Dendritic cell treated with granulocyte-macrophage colony-stimulating factor and Interleukin-4, amounts not matched to agents 40 ng/mL and 50 ng/mL, for 4 days (primary cell): Measurements from ENCODE around the gene LYRM1.
A peak's percentile ranks its signal among the peaks of the same experiment; 100 is the strongest.
"Not testable (repeated sequence)": the region's sequence is repeated elsewhere in the genome, so short reads cannot be mapped to it uniquely, and the experiment has no call there.

Experiments
- H3K27ac Mint-ChIP-seq: one replicate; pipeline ENCODE4 v1.8.0; 2022; ENCODE audit warnings: mild to moderate bottlenecking, mixed read lengths
- H3K27me3 Mint-ChIP-seq: one replicate; pipeline ENCODE4 v1.8.0; 2022; ENCODE audit warnings: mild to moderate bottlenecking, mixed read lengths
- H3K36me3 Mint-ChIP-seq: one replicate; pipeline ENCODE4 v1.8.0; 2022; ENCODE audit warnings: low read depth, mixed read lengths
- H3K4me1 Mint-ChIP-seq: one replicate; pipeline ENCODE4 v1.8.0; 2022; ENCODE audit warnings: low read depth, mixed read lengths
- H3K4me3 Mint-ChIP-seq: one replicate; pipeline ENCODE4 v1.8.0; 2022; ENCODE audit warnings: mild to moderate bottlenecking, moderate library complexity, mixed read lengths
- H3K9me3 Mint-ChIP-seq: one replicate; pipeline ENCODE4 v1.8.0; 2022; ENCODE audit warnings: mixed read lengths
- intact Hi-C: fragments of 100-400 bp; cut with micrococcal nuclease; formaldehyde crosslinking; loops from one replicate; pipeline ENCODE4 v1.15.0; 2022

Gene LYRM1

DNA sequence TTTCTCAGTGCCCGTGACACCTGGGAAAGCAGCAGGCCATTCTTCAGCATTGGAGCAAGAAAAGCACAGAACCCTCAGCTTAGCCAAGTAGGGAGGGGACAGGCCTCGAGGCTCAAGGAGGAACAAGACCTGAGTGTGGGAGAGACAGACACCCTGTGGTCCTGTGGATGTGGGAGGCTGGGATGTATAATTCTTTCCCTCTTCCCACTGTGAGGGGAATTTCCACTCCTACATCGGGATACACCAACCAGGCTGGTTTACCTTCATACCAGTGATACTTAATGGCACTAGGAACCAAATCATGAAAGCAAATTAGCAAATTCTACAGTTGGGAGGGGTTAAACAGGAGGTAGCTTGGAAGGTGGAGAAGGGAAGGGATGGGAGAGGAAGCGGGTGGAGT, 41.7 kb downstream of the LYRM1 start:
- H3K9me3 Mint-ChIP-seq, result no peaks in the 10 kb centered on the region
- no peak overlapping the region for H3K4me3 Mint-ChIP-seq
- intact Hi-C loops, result loop anchor here (5.0 kb wide), 1 partner anchor 40 kb away; the partner anchor contains the start of genes DCUN1D3 and LYRM1
- no peaks in the 10 kb centered on the region for H3K36me3 Mint-ChIP-seq
- no peaks in the 10 kb centered on the region for H3K27me3 Mint-ChIP-seq
- H3K4me1 Mint-ChIP-seq, result peaks cover 72% of the 10 kb centered on the region
- peak overlapping the region; percentile 61 for H3K27ac Mint-ChIP-seq

DNA sequence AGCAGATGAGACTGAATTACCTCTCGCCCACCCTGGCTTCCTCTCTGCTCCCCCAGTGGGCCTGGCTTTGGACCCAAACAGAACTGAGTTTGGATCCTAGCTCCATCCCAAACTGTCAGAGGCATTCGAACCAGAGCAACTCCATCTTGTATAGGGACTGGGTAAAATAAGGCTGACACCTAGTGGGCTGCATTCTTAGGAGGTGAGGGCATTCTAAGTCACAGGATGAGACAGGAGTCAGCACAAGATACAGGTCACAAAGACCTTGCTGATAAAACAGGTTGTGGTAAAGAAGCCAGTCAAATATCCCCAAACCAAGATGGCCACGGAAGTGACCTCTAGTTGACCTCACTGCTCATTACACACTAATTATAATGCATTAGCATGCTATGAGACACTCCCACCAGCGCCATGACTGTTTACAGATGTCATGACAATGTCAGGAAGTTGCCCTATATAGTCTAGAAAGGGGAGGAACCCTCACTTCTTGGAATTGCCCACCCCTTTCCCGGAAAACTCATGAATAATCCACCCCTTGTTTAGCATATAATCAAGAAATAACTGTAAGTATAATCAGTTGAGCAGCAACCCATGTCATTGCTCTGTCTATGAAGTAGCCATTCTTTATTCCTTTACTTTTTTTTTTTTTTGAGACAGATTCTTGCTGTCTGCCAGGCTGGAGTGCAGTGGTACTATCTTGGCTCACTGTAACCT, 44.4 kb downstream of the LYRM1 start:
- intact Hi-C loops, result loop anchor here (5.0 kb wide), 1 partner anchor 43 kb away; the partner anchor contains the start of genes DCUN1D3 and LYRM1

DNA sequence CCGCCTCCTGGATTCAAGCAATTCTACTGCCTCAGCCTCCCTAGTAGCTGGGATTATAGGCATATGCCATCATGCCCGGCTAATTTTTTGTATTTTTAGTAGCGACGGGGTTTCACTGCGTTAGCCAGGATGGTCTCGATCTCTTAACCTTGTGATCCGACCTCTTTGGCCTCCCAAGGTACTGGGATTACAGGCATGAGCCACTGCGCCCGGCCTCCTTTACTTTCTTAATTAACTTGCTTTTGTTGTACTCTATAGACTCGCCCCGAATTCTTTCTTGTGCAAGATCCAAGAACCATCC, 45.0 kb downstream of the LYRM1 start:
- H3K27ac Mint-ChIP-seq, H3K9me3 Mint-ChIP-seq, intact Hi-C loops, H3K4me3 Mint-ChIP-seq, H3K36me3 Mint-ChIP-seq, H3K27me3 Mint-ChIP-seq: not testable (repeated sequence)
- H3K4me1 Mint-ChIP-seq, result peaks cover 43% of the 10 kb centered on the region

More for the DNA sequence above, 44.4 kb downstream of the LYRM1 start:
- peaks cover 48% of the 10 kb centered on the region for H3K4me1 Mint-ChIP-seq
- H3K4me3 Mint-ChIP-seq, result no peak overlapping the region
- H3K9me3 Mint-ChIP-seq, result no peaks in the 10 kb centered on the region
- H3K36me3 Mint-ChIP-seq, result no peaks in the 10 kb centered on the region
- H3K27me3 Mint-ChIP-seq, result peaks cover 2% of the 10 kb centered on the region
- peak overlapping the region; percentile 52 for H3K27ac Mint-ChIP-seq

DNA sequence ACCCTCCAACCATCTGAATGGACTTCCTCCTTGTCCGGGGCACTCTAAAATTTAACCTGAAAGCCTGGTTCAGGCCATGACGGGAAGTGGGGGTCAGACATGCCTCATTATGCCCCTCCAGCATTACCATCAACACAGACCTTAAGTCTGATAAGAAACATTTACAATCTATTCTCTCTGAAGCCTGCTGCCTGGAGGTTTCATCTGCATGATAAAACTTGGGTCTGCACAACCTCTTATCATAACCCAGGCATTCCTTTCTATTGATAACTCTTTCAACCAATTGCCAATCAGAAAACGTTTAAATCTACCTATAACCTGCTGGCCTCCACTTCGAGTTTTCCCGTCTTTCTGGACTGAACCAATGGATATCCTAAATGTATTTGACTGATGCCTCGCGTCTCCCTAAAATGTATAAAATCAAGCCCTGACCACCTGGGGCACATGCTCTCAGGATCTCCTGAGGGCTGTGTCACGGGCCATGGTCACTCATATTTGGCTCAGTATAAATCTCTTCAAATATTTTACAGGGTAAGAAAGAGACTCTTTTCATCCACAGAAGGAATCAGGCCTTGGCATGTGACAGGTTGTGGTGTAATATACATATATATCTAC, 45.6 kb downstream of the LYRM1 start:
- Mint-ChIP-seq H3K27ac (no peak overlapping the region), H3K27me3 (peaks cover 2% of the 10 kb centered on the region), H3K4me3 (no peak overlapping the region), H3K4me1 (peaks cover 37% of the 10 kb centered on the region), H3K9me3 (no peaks in the 10 kb centered on the region), H3K36me3 (no peaks in the 10 kb centered on the region)
- intact Hi-C loops, result no loop called here

DNA sequence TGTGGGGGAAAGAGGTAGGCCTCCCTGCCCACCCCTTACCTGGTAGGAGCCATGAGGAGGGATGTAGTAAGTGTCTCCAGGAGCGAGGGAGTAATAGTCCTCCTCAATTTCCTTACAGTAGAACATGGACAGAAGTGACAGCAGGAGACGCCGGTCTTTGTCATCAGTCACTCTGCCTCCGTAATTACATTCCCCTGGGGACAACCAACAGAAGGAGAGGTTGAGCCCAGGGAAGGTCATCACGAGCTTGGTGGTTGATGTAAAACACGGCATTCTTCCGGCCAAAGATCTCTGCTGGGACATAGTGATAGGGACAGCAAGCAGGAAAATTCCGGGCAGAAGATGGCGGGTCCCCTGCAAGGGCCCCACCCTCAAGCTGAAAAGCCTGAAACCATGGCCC, 47.9 kb downstream of the LYRM1 start:
- Mint-ChIP-seq H3K4me1 (peaks cover 14% of the 10 kb centered on the region), H3K27ac (no peak overlapping the region)
- intact Hi-C loops, result no loop called here

DNA sequence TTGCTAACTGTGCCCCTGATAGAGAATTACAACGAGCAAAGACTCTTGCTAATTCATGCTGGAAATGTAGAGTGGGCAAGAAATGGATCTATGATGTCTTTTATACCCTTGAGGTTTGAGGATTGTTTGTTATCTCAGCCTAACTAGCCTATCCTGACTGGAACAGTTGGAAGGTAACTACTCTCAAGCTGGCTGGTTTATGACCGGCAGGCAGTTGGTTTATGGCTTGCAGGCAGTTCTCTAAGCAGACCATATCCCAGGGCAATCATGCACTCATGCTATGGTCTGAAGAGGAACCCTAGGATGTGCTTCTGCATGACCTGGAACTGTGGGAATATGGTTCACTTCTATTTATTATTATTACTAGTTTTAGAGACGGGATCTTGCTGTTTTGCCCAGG, 49.1 kb downstream of the LYRM1 start:
- Mint-ChIP-seq H3K4me3 (no peak overlapping the region), H3K4me1 (peaks cover 5% of the 10 kb centered on the region), H3K27ac (no peak overlapping the region), H3K27me3 (peaks cover 2% of the 10 kb centered on the region), H3K9me3 (no peaks in the 10 kb centered on the region), H3K36me3 (no peaks in the 10 kb centered on the region)
- intact Hi-C loops, result no loop called here

More for the DNA sequence above, 47.9 kb downstream of the LYRM1 start:
- Mint-ChIP-seq H3K27me3 (peaks cover 2% of the 10 kb centered on the region), H3K36me3 (no peaks in the 10 kb centered on the region), H3K9me3 (no peaks in the 10 kb centered on the region), H3K4me3 (no peak overlapping the region)

DNA sequence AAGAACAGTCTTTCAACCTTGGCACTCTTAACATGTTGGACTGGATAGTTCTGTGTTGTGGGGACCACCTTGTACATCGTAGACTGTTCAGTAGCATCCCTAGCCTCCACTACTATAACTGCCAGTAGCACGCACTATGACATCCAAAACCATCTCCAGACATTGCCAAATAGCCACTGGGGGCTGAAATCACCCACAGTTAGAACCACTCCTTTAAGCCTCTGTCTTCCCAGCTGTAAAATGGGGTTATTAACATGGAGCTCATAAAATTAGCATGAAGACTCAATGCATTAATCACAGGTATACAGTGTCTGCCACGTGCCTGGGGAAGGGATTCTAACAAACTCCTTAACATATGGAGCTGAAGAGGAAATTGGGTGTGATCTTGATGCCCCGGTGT, 49.7 kb downstream of the LYRM1 start:
- no peak overlapping the region for H3K27ac Mint-ChIP-seq
- peaks cover 2% of the 10 kb centered on the region for H3K27me3 Mint-ChIP-seq
- no peaks in the 10 kb centered on the region for H3K9me3 Mint-ChIP-seq
- no peaks in the 10 kb centered on the region for H3K36me3 Mint-ChIP-seq
- no peak overlapping the region for H3K4me3 Mint-ChIP-seq
- no peaks in the 10 kb centered on the region for H3K4me1 Mint-ChIP-seq
- intact Hi-C loops, result no loop called here

DNA sequence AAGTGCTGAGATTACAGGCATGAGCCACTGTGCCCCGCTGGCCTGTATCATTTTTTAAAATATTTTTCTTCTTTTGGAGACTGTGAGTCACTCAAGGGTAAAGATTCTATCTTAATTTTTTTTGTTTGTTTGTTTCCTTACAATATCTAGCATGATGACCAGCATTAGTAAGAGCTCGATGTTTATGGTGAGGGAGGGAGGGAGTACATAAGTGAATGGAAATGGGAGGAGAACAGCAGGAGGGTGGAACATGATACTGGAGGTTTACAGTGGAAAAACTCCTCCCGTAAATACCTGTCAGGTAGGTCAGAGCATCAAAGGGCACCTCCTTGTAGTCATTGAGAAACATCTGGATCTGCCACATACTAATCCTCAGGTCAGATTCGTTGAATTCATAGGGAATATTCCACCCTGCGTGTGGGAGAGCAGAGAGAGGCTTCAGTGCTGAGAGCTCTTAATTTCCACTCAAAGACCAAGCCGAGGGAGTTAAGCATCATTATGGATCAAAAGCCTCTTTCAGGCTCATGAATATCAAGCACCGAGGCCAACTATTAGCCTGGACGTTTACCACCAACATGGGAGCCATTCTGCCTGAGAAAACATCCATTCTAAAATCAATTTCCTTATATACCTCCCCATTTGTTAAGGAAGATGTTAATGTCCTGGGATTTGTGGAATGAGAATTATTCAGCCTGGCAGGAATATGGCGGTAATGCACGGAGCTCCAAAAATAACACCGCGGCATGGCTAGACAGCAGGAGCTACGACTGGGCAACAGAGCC, 51.8 kb downstream of the LYRM1 start:
- no peaks in the 10 kb centered on the region for H3K9me3 Mint-ChIP-seq
- peaks cover 5% of the 10 kb centered on the region for H3K4me1 Mint-ChIP-seq
- H3K36me3 Mint-ChIP-seq, result no peaks in the 10 kb centered on the region
- no peak overlapping the region for H3K4me3 Mint-ChIP-seq
- intact Hi-C loops, result no loop called here
- peaks cover 2% of the 10 kb centered on the region for H3K27me3 Mint-ChIP-seq
- peak overlapping the region; percentile 48 for H3K27ac Mint-ChIP-seq

DNA sequence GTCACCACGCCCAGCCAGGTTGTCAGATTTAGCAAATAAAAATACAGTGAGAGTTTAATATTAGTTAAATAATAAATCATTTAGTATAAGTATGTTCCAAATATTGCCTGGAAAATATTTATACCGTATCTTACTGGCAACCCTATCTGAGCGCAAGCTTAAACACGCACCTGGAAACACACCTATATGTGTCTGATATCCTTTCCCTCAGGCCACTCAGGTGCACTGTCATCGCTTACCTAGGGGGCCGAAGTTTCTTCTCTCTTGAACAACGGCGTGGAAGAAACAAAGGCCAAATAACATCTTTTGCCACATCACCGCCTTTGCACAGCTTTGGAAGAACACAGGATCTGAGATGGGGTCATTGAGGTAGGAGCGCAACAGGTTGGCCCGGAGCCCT, 54.0 kb downstream of the LYRM1 start:
- Mint-ChIP-seq H3K27me3 (no peaks in the 10 kb centered on the region), H3K36me3 (no peaks in the 10 kb centered on the region), H3K27ac (no peak overlapping the region), H3K9me3 (no peaks in the 10 kb centered on the region), H3K4me1 (peaks cover 5% of the 10 kb centered on the region), H3K4me3 (no peak overlapping the region)
- intact Hi-C loops, result no loop called here

DNA sequence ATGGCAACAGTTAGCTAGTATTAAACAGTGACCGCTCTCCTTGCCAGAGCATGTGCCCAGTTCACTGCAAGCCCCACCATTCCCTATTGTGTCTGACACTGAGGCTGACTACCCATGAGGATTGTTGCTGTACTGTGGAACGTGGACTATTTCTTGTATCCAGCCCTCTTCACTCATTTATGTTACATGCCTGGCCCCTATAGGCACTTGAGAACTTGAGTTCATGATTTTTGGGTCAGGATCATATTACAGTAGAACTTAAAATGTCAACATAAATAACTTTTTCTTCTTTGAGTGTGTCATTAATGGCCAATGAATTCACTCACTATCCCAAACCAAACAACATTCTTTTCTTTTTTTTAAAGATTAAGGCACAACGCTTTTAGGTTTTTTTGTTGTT, 55.7 kb downstream of the LYRM1 start:
- Mint-ChIP-seq H3K4me1 (peaks cover 5% of the 10 kb centered on the region), H3K27me3 (no peaks in the 10 kb centered on the region), H3K36me3 (no peaks in the 10 kb centered on the region), H3K9me3 (no peaks in the 10 kb centered on the region), H3K4me3 (no peak overlapping the region), H3K27ac (no peak overlapping the region)
- intact Hi-C loops, result no loop called here

DNA sequence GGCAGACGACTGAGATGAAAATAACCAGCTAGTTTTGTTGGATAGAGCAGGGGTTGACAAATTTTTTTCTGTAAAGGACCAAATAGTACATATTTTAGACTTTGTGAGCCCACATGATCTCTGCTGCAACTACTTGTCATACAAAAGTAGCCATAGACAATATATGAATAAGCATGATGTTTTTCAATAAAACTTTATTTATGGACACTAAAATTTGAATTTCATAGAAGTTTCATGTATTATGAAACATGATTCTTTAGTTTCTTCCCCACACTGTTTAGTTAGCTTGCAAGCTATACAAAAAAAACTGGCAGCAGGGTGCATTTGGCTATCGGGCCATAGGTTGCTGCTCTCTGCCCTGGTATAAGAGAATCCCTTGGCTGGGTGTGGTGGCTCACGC, 56.6 kb downstream of the LYRM1 start:
- no peak overlapping the region for H3K27ac Mint-ChIP-seq
- no peaks in the 10 kb centered on the region for H3K27me3 Mint-ChIP-seq

DNA sequence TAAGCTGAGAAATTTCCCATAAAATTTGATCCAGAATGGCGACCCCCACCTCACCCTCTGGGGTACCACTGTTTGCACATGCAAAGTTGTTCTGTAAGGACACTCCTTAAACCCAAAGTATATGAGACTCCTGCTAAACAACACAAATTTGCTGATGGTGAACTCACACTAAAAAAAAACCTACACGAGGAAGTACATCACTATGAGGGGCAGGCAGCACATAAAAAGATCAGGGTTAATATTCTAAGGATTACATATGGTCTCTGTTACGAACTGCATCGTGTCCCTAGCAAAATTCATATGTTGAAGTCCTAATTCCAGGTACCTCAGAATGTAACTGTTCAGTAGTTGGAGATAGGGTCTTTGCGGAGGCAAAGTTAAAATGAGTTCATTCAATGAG, 60.3 kb downstream of the LYRM1 start:
- Mint-ChIP-seq H3K9me3 (no peaks in the 10 kb centered on the region), H3K4me3 (no peak overlapping the region), H3K27ac (no peak overlapping the region), H3K4me1 (peaks cover 5% of the 10 kb centered on the region), H3K36me3 (no peaks in the 10 kb centered on the region), H3K27me3 (peaks cover 3% of the 10 kb centered on the region)
- intact Hi-C loops, result no loop called here

More for the DNA sequence above, 56.6 kb downstream of the LYRM1 start:
- intact Hi-C loops, result no loop called here
- Mint-ChIP-seq H3K9me3 (no peaks in the 10 kb centered on the region), H3K4me3 (no peak overlapping the region), H3K36me3 (no peaks in the 10 kb centered on the region), H3K4me1 (peaks cover 5% of the 10 kb centered on the region)

DNA sequence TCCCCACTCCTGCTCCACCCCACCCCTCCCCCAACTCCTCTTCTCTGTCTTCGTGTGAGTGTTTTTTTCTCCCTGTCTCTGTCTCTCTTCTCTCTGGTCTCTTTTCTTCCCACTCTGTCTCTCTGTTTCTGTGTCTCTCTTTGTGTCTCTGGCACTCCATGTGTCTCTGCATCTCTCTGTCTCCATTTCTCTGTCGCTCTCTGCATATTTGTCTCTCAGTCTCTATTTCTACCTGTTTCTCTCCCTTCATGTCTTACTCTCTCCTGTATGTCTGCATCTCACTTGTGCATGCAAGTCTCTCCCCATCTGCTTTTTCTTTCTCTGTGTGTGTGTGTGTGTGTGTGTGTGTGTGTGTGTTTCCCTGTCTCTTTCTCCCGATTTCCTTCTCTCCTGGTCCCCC, 68.2 kb downstream of the LYRM1 start:
- Mint-ChIP-seq H3K27ac (no peak overlapping the region), H3K4me3 (no peak overlapping the region), H3K4me1 (peaks cover 15% of the 10 kb centered on the region), H3K9me3 (no peaks in the 10 kb centered on the region), H3K27me3 (peaks cover 16% of the 10 kb centered on the region), H3K36me3 (no peaks in the 10 kb centered on the region)
- intact Hi-C loops, result no loop called here

DNA sequence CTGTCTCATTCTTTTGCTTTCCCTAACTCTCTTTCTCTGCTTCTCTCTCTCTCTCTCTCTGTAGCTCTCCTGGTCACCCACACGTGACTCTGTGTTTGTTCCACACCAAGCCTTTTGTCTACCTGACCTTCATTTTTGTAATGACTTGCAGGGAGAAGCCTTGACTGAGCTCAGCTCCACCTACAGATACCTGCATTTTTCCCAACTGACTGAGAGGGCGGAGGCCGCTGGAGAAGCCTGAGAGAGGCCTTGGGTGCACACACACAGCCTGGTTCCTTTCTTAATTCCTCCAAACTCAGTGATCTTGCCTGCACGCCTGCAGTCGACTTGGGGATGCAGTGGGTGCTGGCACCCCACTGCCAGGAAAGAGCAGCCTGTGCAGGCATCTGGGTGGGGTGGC, 68.8 kb downstream of the LYRM1 start:
- peaks cover 15% of the 10 kb centered on the region for H3K4me1 Mint-ChIP-seq
- no peaks in the 10 kb centered on the region for H3K36me3 Mint-ChIP-seq
- no peak overlapping the region for H3K27ac Mint-ChIP-seq
- peaks cover 16% of the 10 kb centered on the region for H3K27me3 Mint-ChIP-seq
- intact Hi-C loops, result no loop called here
- no peak overlapping the region for H3K4me3 Mint-ChIP-seq
- no peaks in the 10 kb centered on the region for H3K9me3 Mint-ChIP-seq
